Measurements from ENCODE around the gene ATP5PD. TPM values are rescaled to one million over a fixed set of nuclear protein-coding genes. Genes with fewer than 3 reads are reported as not detected.

ATP5PD gene
- total and polyA plus RNA-seq, 2 of the 13 experiments (the other 11 are each of a cell fraction or from before 2014, with no cell fraction given) = 158 to 428 TPM

DNA sequence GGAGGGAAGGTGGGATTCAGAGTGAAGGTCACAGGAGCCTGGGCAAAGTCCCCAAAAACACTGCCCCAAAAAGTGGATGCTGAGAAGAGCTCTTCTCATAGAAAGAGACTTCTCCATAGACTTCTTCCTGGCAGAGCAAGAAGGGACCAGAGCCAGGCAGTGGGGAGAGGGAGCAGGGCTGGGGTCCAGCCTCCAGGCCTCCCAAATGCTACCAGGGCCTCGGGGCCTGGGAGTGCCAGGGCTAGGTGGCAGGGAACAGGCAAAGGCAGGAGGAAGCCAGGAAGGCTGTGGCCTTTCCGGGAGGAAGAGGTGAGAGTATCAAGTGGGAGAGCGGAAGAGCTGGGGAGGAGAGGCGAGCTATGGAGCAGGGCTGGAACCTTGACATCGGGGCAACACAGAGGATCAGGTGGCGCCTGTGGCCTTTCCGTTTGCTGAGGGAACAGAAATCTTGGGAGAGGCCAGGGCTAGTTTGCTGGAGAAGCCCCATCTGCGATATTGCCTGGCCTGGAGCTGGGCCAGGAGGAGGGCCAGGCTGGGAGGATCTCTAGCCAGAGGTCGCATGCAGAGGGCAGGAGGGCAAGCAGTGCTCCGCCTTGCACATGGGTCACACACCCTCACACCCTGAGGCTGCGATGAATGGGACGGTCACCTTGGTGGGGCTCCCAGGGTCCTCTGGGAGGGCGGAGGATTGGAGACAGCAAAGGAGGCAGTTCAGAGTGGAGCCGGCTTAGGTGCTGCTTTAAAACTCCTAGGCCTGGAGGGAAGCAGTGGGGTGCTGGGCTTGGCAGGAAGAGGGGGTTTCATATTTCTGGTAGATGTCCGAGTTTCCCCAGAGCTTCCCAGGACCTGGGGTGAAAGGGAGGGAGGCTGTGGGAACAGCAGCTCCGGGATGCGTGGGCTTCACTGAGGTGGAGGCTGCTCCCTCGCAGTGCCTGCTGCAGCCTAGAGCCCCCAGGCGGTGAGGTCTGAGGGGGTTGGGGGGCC lies 44.4 kb upstream of the ATP5PD start (continued):
- TF ChIP-seq CC2D1A (CRISPR knock-in tag; IDR thresholded peaks at IDR 0.05) (no peak), SALL2 (CRISPR knock-in tag; IDR thresholded peaks at IDR 0.05) (no peak), SIX4 (CRISPR knock-in tag; IDR thresholded peaks at IDR 0.05) (no peak), MLX (CRISPR knock-in tag; IDR thresholded peaks at IDR 0.05) (peak; percentile 54; the same call in 1 of the 2 replicates), GATAD2A (CRISPR knock-in tag; IDR thresholded peaks at IDR 0.05) (peak; percentile 89), ATAD3A (CRISPR knock-in tag; IDR thresholded peaks at IDR 0.05) (no peak), GATAD1 (CRISPR knock-in tag; IDR thresholded peaks at IDR 0.05) (peak; percentile 34), THAP7 (CRISPR knock-in tag; IDR thresholded peaks at IDR 0.05) (no peak), ZNF589 (CRISPR knock-in tag; conservative IDR thresholded peaks at IDR 0.05) (no peak), RXRA (CRISPR knock-in tag; IDR thresholded peaks at IDR 0.05) (peak; percentile 93), ETV6 (CRISPR knock-in tag; conservative IDR thresholded peaks at IDR 0.05) (peak; percentile 73; the same call in 1 of the 2 replicates), RBFOX2 (IDR thresholded peaks at IDR 0.05; ENCODE audit: low read depth, low read length) (no peak), MAZ (IDR thresholded peaks at IDR 0.05; ENCODE audit: borderline replicate concordance, low read depth, low read length) (0 out of 2 replicates have a peak, but pooled peaks have one; percentile 19), MAZ (CRISPR knock-in tag; IDR thresholded peaks at IDR 0.05; ENCODE audit: low read depth) (peak; percentile 65), RAD51 (IDR thresholded peaks at IDR 0.05; ENCODE audit: borderline replicate concordance) (no peak), FOXA1 (IDR thresholded peaks at IDR 0.05) (no peak), FOXA1 (CRISPR knock-in tag; IDR thresholded peaks at IDR 0.05) (peak; percentile 6; the same call in 1 of the 2 replicates), ZNF644 (CRISPR knock-in tag; IDR thresholded peaks at IDR 0.05; ENCODE audit: low read depth) (no peak), SOX5 (CRISPR knock-in tag; IDR thresholded peaks at IDR 0.05; ENCODE audit: borderline replicate concordance) (peak; percentile 65), SIX1 (CRISPR knock-in tag; IDR thresholded peaks at IDR 0.05; ENCODE audit: borderline replicate concordance) (peak; percentile 64; the same call in 1 of the 2 replicates), PHF20 (CRISPR knock-in tag; IDR thresholded peaks at IDR 0.05) (no peak), BCL3 (CRISPR knock-in tag; IDR thresholded peaks at IDR 0.05) (no peak), RARG (CRISPR knock-in tag; IDR thresholded peaks at IDR 0.05; ENCODE audit: low read depth) (no peak)
- TF ChIP-seq, protein P1, sequence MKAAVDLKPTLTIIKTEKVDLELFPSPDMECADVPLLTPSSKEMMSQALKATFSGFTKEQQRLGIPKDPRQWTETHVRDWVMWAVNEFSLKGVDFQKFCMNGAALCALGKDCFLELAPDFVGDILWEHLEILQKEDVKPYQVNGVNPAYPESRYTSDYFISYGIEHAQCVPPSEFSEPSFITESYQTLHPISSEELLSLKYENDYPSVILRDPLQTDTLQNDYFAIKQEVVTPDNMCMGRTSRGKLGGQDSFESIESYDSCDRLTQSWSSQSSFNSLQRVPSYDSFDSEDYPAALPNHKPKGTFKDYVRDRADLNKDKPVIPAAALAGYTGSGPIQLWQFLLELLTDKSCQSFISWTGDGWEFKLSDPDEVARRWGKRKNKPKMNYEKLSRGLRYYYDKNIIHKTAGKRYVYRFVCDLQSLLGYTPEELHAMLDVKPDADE (CRISPR knock-in tag; IDR thresholded peaks at IDR 0.05) = no peak
- TF ChIP-seq, protein P2, sequence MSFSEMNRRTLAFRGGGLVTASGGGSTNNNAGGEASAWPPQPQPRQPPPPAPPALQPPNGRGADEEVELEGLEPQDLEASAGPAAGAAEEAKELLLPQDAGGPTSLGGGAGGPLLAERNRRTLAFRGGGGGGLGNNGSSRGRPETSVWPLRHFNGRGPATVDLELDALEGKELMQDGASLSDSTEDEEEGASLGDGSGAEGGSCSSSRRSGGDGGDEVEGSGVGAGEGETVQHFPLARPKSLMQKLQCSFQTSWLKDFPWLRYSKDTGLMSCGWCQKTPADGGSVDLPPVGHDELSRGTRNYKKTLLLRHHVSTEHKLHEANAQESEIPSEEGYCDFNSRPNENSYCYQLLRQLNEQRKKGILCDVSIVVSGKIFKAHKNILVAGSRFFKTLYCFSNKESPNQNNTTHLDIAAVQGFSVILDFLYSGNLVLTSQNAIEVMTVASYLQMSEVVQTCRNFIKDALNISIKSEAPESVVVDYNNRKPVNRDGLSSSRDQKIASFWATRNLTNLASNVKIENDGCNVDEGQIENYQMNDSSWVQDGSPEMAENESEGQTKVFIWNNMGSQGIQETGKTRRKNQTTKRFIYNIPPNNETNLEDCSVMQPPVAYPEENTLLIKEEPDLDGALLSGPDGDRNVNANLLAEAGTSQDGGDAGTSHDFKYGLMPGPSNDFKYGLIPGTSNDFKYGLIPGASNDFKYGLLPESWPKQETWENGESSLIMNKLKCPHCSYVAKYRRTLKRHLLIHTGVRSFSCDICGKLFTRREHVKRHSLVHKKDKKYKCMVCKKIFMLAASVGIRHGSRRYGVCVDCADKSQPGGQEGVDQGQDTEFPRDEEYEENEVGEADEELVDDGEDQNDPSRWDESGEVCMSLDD (CRISPR knock-in tag; IDR thresholded peaks at IDR 0.05; ENCODE audit: borderline replicate concordance) = no peak; the same call in 1 of the 2 replicates
